Suprapubic skin (tissue), 4 donors: ENCODE measurements around the gene FBN1. TPM values are rescaled to one million over a fixed set of nuclear protein-coding genes. Genes with fewer than 3 reads are reported as not detected.

ENCODE experiments used
- DNase-seq, 2 donors: peaks; one replicate each; pipeline ENCODE4 v3.0.0-alpha.2; 2019; ENCODE audit warnings: low spot score in 2 of 2
- H3K27ac ChIP-seq: fragments of 200-600 bp; sonication (generic); one replicate; pipeline ENCODE4 v1.5.1; 2019
- H3K27me3 ChIP-seq: fragments of 200-600 bp; sonication (generic); one replicate; pipeline ENCODE4 v1.5.1; 2019
- H3K36me3 ChIP-seq: fragments of 200-600 bp; sonication (generic); one replicate; pipeline ENCODE4 v1.5.1; 2019
- H3K4me1 ChIP-seq: fragments of 200-600 bp; sonication (generic); one replicate; pipeline ENCODE4 v1.5.1; 2019
- H3K4me3 ChIP-seq: fragments of 200-600 bp; sonication (generic); one replicate; pipeline ENCODE4 v1.5.1; 2019; ENCODE audit warnings: mild to moderate bottlenecking
- H3K9me3 ChIP-seq: fragments of 200-600 bp; sonication (generic); one replicate; pipeline ENCODE4 v1.5.1; 2019
- EP300 ChIP-seq: sonication (generic); formaldehyde crosslinking; IDR thresholded peaks from one replicate; pipeline ENCODE4 v1.6.1; 2017; ENCODE audit warnings: antibody characterized with exemption
- POLR2A ChIP-seq, 2 donors: fragments of 450-650 bp; IDR thresholded peaks; one replicate each; pipeline ENCODE4 v1.6.1; 2017; ENCODE audit warnings: antibody characterized with exemption in 2 of 2, mild to moderate bottlenecking in 2 of 2, moderate library complexity in 2 of 2
- POLR2AphosphoS5 ChIP-seq, 3 donors: sonication (generic); formaldehyde crosslinking; IDR thresholded peaks; one replicate each; pipeline ENCODE4 v1.6.1; 2017; ENCODE audit warnings: antibody characterized with exemption in 3 of 3
- WGBS: methylation state at CpG from one replicate; pipeline ENCODE4 v1.1.5; 2018; 5-methylcytosine and 5-hydroxymethylcytosine counted together
- total RNA-seq, 4 donors: library from RNA; depleted of rRNA; stranded (reverse); fragments of >200 nt; gene quantifications; one replicate each; pipeline ENCODE4 v1.1.0, GENCODE V29; 2016
- TF ChIP-seq, protein P1 (sequence below), 2 donors: fragments of 200-600 bp in 1 of 2; fragments of 450-650 bp in 1 of 2; sonication (generic) in 1 of 2; IDR thresholded peaks; one replicate each; pipeline ENCODE4 v1.5.1; 2016 to 2019; ENCODE audit warnings: antibody characterized with exemption in 2 of 2, mild to moderate bottlenecking in 1 of 2, moderate library complexity in 1 of 2

The FBN1 gene
- total RNA-seq, 4 donors from 2014 or later = 12.6 to 24.6 (median 21.0) TPM

DNA sequence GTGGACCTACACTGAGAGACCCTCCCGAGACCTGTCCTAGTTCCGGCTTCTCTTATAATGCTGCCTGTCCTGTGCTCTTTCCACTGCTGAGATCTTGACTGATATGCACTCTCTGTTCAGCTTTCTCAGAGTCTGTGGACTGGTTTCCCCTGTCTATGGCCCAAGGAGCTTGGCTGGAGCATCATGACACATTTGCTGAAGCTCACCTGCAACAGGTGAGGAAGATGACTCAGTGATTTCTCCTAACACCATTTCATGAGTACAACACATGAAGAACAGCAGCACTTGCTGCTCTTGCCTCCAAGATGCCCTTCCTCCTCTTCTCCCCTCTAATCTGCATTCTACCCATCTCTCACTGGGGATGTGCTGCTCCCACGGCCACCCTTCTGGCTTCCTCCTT lies 222.2 kb downstream of the FBN1 start:
- H3K27me3 ChIP-seq = no peaks in the 10 kb centered on the region
- H3K9me3 ChIP-seq = no peaks in the 10 kb centered on the region
- H3K36me3 ChIP-seq = peaks cover 31% of the 10 kb centered on the region
- peaks cover 3% of the 10 kb centered on the region for H3K4me1 ChIP-seq
- WGBS = 95% methylated on average over 3 of the region's 3 CpGs
- TF ChIP-seq EP300 = no peak
- TF ChIP-seq POLR2A (IDR thresholded peaks at IDR 0.05) = no peak
- TF ChIP-seq, protein P1, sequence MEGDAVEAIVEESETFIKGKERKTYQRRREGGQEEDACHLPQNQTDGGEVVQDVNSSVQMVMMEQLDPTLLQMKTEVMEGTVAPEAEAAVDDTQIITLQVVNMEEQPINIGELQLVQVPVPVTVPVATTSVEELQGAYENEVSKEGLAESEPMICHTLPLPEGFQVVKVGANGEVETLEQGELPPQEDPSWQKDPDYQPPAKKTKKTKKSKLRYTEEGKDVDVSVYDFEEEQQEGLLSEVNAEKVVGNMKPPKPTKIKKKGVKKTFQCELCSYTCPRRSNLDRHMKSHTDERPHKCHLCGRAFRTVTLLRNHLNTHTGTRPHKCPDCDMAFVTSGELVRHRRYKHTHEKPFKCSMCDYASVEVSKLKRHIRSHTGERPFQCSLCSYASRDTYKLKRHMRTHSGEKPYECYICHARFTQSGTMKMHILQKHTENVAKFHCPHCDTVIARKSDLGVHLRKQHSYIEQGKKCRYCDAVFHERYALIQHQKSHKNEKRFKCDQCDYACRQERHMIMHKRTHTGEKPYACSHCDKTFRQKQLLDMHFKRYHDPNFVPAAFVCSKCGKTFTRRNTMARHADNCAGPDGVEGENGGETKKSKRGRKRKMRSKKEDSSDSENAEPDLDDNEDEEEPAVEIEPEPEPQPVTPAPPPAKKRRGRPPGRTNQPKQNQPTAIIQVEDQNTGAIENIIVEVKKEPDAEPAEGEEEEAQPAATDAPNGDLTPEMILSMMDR (IDR thresholded peaks at IDR 0.05) = no peak
- H3K4me3 ChIP-seq = no peak overlapping the region
- DNase-seq = no peak
- no peak overlapping the region for H3K27ac ChIP-seq

DNA sequence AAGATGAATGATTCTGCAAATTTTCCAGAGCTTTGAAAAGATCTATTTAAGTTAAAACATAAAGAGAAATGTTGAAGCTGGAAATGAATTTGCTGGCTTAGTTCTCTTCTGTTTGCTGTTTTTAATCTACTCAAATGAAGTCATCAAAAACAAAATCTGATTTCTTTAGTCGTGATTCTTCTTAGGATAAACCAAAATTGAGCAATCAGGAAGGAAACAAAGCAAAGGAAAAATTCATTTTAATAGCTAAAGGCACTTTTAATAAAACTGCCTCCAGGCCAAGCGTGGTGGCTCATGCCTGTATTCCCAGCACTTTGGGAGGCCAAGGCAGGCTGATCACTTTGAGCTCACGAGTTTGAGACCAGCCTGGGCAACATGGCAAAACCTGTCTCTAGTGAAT lies 223.1 kb downstream of the FBN1 start:
- H3K9me3 ChIP-seq = no peaks in the 10 kb centered on the region
- DNase-seq = no peak
- no peak for TF ChIP-seq POLR2AphosphoS5 (IDR thresholded peaks at IDR 0.05)
- no peak for TF ChIP-seq EP300
- TF ChIP-seq POLR2A (IDR thresholded peaks at IDR 0.05) = no peak
- TF ChIP-seq, protein P1 (IDR thresholded peaks at IDR 0.05) = no peak
- H3K27me3 ChIP-seq = no peaks in the 10 kb centered on the region
- H3K4me1 ChIP-seq = peaks cover 3% of the 10 kb centered on the region
- H3K36me3 ChIP-seq = peaks cover 29% of the 10 kb centered on the region
- WGBS = 53% methylated on average over 2 of the region's 3 CpGs
- H3K27ac ChIP-seq = no peak overlapping the region
- H3K4me3 ChIP-seq = no peak overlapping the region

DNA sequence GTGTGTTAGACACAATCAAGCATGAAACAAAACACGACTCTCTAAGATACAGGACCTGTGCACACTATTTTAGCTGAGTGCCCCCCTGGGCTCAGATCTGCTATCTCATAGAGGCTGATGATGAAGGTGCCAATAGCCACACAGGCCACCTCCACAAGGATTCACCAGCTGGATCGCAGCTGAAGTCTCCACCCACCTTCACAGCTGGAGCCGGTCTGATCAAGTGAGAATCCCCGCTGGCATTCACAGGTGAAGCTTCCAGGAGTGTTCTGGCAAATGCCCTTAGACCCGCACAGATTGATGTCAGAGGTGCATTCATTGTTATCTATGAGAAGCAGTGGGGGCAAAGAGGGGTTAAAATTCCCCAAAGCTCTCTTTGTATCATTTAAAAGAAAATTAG lies 224.1 kb downstream of the FBN1 start:
- Histone ChIP-seq H3K4me3 (no peak overlapping the region), H3K4me1 (peaks cover 3% of the 10 kb centered on the region), H3K36me3 (peaks cover 27% of the 10 kb centered on the region), H3K9me3 (no peaks in the 10 kb centered on the region), H3K27ac (no peak overlapping the region), H3K27me3 (no peaks in the 10 kb centered on the region)
- TF ChIP-seq, protein P1 (IDR thresholded peaks at IDR 0.05) = no peak
- no peak for TF ChIP-seq POLR2A (IDR thresholded peaks at IDR 0.05)
- TF ChIP-seq EP300 = no peak
- TF ChIP-seq POLR2AphosphoS5 (IDR thresholded peaks at IDR 0.05) = no peak
- no peak for DNase-seq
- 77% methylated on average over 5 of the region's 5 CpGs for WGBS

DNA sequence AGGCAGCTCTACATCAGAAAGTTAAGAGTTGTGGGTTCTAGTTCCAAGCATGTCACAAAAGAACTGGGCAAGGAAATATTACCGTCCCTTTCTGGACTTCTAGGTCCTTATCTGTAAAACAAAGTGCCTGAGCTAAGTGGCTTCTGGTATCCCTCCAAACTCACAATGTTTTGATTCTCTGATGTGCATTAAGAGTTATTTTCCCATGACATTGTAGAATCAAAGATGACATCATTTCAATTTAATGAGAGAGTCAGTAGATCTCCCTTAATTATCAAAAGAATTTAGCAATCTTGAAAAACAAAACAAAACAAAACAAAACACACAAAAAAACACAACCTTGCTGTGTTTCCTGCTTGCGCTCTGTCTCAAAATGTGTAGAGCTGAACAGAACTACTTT lies 225.6 kb downstream of the FBN1 start:
- Histone ChIP-seq H3K4me1 (peaks cover 3% of the 10 kb centered on the region), H3K27me3 (no peaks in the 10 kb centered on the region), H3K9me3 (no peaks in the 10 kb centered on the region), H3K36me3 (peaks cover 27% of the 10 kb centered on the region), H3K4me3 (no peak overlapping the region), H3K27ac (no peak overlapping the region)
- DNase-seq = no peak
- TF ChIP-seq POLR2A (IDR thresholded peaks at IDR 0.05) (no peak), POLR2AphosphoS5 (IDR thresholded peaks at IDR 0.05) (no peak), EP300 (no peak)
- TF ChIP-seq, protein P1 (IDR thresholded peaks at IDR 0.05) = no peak
- WGBS = 89% methylated on average over 2 of the region's 2 CpGs

DNA sequence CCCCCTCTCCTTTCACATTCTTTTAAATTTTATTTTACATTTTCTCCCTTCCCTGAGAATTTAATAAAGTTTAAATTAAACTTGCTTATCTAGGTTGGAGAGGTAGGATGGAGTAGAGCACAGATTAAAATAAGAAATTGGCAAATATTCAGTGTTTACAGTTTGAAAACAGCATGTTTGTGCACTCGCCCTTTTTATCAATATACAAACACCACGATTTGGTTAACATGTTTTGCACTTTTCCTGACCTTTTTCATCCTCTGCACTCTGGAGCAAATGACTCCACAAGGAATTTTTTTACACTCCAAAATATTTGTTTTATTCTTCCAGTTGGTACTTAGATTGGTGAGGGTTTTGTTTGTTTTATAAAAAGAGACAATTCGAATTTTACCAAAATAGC lies 227.2 kb downstream of the FBN1 start:
- 79% methylated on average over 3 of the region's 3 CpGs for WGBS
- no peak for DNase-seq
- H3K36me3 ChIP-seq = peaks cover 27% of the 10 kb centered on the region
- no peaks in the 10 kb centered on the region for H3K27me3 ChIP-seq
- no peak overlapping the region for H3K4me3 ChIP-seq
- H3K4me1 ChIP-seq = peaks cover 10% of the 10 kb centered on the region
- H3K27ac ChIP-seq = no peak overlapping the region
- TF ChIP-seq, protein P1 (IDR thresholded peaks at IDR 0.05) = no peak
- TF ChIP-seq POLR2AphosphoS5 (IDR thresholded peaks at IDR 0.05) = no peak
- TF ChIP-seq EP300 = no peak
- TF ChIP-seq POLR2A (IDR thresholded peaks at IDR 0.05) = no peak
- no peaks in the 10 kb centered on the region for H3K9me3 ChIP-seq
